Astrocyte (in vitro differentiated cells and primary cell): ENCODE measurements around the gene ZC3H7A. TPM values are rescaled to one million over a fixed set of nuclear protein-coding genes. Genes with fewer than 3 reads are reported as not detected.
"Not testable (repeated sequence)": the region's sequence is repeated elsewhere in the genome, so short reads cannot be mapped to it uniquely, and the experiment has no call there.

Experiments used
- DNase-seq: peaks from one replicate; pipeline ENCODE4 v3.0.0-alpha.2; 2010; ENCODE audit warnings: low read depth
- FAIRE-seq: peaks from 2 replicates; lab custom pipeline; 2011; peaks lifted over from hg19 to GRCh38; lab: Jason Lieb, UNC
- H2AFZ ChIP-seq: 2 replicates; pipeline ENCODE4 v1.6.0; 2012; ENCODE audit warnings: low read depth, low read length, inconsistent platforms
- H3K27ac ChIP-seq: 2 replicates; pipeline ENCODE4 v1.5.1; 2011; ENCODE audit warnings: low read depth, low read length, inconsistent platforms
- H3K27me3 ChIP-seq: 2 replicates; pipeline ENCODE4 v1.6.0; 2011; ENCODE audit warnings: low read length, inconsistent platforms; ENCODE audit not compliant: insufficient read depth
- H3K36me3 ChIP-seq: 2 replicates; pipeline ENCODE4 v1.5.1; 2011; ENCODE audit warnings: low read length, inconsistent platforms; ENCODE audit not compliant: insufficient read depth
- H3K4me1 ChIP-seq: 2 replicates; pipeline ENCODE4 v1.5.1; 2011; ENCODE audit warnings: low read length, inconsistent platforms; ENCODE audit not compliant: insufficient read depth
- H3K4me2 ChIP-seq: 2 replicates; pipeline ENCODE4 v1.6.0; 2012; ENCODE audit warnings: low read length, inconsistent platforms
- H3K4me3 ChIP-seq: 2 replicates; pipeline ENCODE4 v1.5.1; 2011; ENCODE audit warnings: low read depth, mild to moderate bottlenecking, low read length, inconsistent platforms; ENCODE audit not compliant: insufficient read depth
- H3K79me2 ChIP-seq: 2 replicates; pipeline ENCODE4 v1.6.0; 2012; ENCODE audit warnings: mild to moderate bottlenecking, low read length, inconsistent platforms; ENCODE audit not compliant: insufficient read depth
- H3K9ac ChIP-seq: 2 replicates; pipeline ENCODE4 v1.6.0; 2012; ENCODE audit warnings: mild to moderate bottlenecking, low read length, inconsistent platforms
- H3K9me3 ChIP-seq: 2 replicates; pipeline ENCODE4 v1.5.1; 2012; ENCODE audit warnings: low read depth, mild to moderate bottlenecking, low read length, inconsistent platforms; ENCODE audit not compliant: insufficient read depth
- H4K20me1 ChIP-seq: 2 replicates; pipeline ENCODE4 v1.6.0; 2012; ENCODE audit warnings: low read length, inconsistent platforms; ENCODE audit not compliant: insufficient read depth
- H3K27ac Mint-ChIP-seq: one replicate; pipeline ENCODE4 v1.8.0; 2021; ENCODE audit warnings: mild to moderate bottlenecking, mixed read lengths; ENCODE audit not compliant: unreplicated experiment
- H3K27me3 Mint-ChIP-seq: one replicate; pipeline ENCODE4 v1.8.0; 2021; ENCODE audit warnings: low read depth, mixed read lengths; ENCODE audit not compliant: unreplicated experiment
- H3K36me3 Mint-ChIP-seq: one replicate; pipeline ENCODE4 v1.8.0; 2021; ENCODE audit warnings: low read depth, mixed read lengths; ENCODE audit not compliant: unreplicated experiment
- H3K4me1 Mint-ChIP-seq: one replicate; pipeline ENCODE4 v1.8.0; 2021; ENCODE audit warnings: low read depth, mixed read lengths; ENCODE audit not compliant: unreplicated experiment
- H3K4me3 Mint-ChIP-seq: one replicate; pipeline ENCODE4 v1.8.0; 2021; ENCODE audit warnings: mild to moderate bottlenecking, moderate library complexity, mixed read lengths; ENCODE audit not compliant: unreplicated experiment
- H3K9me3 Mint-ChIP-seq: one replicate; pipeline ENCODE4 v1.8.0; 2021; ENCODE audit warnings: mild to moderate bottlenecking, mixed read lengths; ENCODE audit not compliant: unreplicated experiment
- EZH2 ChIP-seq: IDR thresholded peaks from 2 replicates; pipeline ENCODE4 v1.6.1; 2012; ENCODE audit warnings: mild to moderate bottlenecking, low read length, inconsistent platforms; ENCODE audit not compliant: insufficient read depth
- total RNA-seq: library from RNA; stranded (reverse); gene quantifications from 2 replicates; pipeline ENCODE4 v1.2.1, GENCODE V29; 2021
- TF ChIP-seq, protein P1 (sequence below): IDR thresholded peaks from 2 replicates; pipeline ENCODE4 v1.5.1; 2011; ENCODE audit warnings: low read depth, mild to moderate bottlenecking, inconsistent platforms, low read length, moderate library complexity; ENCODE audit not compliant: insufficient read depth

The ZC3H7A gene
- total RNA-seq, 1 donor from 2014 or later = 68.7 TPM

DNA sequence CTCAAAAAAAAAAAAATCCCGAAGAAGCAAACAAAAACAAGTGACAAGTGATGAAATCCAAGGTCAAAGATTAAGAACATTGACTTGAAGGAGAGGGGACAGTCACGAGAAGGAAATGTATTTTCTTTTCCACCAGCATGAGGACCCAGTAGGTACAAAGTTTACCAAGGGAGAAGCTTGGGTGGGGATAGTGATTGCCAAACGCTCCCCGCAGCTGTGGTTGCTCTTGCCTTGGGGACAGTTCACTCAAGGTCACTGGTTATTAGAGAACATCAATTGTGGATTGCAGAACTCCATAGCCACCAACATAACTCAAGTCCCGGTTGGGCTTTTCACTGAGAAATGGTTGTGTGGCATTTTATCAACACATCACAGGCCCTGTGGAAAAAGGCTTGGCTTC lies 27.3 kb upstream of the ZC3H7A start:
- TF ChIP-seq, protein P1, sequence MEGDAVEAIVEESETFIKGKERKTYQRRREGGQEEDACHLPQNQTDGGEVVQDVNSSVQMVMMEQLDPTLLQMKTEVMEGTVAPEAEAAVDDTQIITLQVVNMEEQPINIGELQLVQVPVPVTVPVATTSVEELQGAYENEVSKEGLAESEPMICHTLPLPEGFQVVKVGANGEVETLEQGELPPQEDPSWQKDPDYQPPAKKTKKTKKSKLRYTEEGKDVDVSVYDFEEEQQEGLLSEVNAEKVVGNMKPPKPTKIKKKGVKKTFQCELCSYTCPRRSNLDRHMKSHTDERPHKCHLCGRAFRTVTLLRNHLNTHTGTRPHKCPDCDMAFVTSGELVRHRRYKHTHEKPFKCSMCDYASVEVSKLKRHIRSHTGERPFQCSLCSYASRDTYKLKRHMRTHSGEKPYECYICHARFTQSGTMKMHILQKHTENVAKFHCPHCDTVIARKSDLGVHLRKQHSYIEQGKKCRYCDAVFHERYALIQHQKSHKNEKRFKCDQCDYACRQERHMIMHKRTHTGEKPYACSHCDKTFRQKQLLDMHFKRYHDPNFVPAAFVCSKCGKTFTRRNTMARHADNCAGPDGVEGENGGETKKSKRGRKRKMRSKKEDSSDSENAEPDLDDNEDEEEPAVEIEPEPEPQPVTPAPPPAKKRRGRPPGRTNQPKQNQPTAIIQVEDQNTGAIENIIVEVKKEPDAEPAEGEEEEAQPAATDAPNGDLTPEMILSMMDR = no peak
- TF ChIP-seq EZH2 = no peak
- FAIRE-seq (no peak), DNase-seq (no peak)
- Histone ChIP-seq H3K36me3 (no peaks in the 10 kb centered on the region), H3K9me3 (no peaks in the 10 kb centered on the region), H4K20me1 (no peaks in the 10 kb centered on the region), H3K27me3 (no peaks in the 10 kb centered on the region), H3K27ac (no peak overlapping the region), H2AFZ (no peak overlapping the region), H3K79me2 (no peaks in the 10 kb centered on the region), H3K4me2 (no peak overlapping the region), H3K4me1 (no peaks in the 10 kb centered on the region), H3K9ac (no peak overlapping the region), H3K4me3 (no peak overlapping the region)
- Mint-ChIP-seq H3K36me3 (no peaks in the 10 kb centered on the region), H3K9me3 (no peaks in the 10 kb centered on the region), H3K4me3 (no peak overlapping the region), H3K27me3 (no peaks in the 10 kb centered on the region), H3K4me1 (no peaks in the 10 kb centered on the region), H3K27ac (no peak overlapping the region)

DNA sequence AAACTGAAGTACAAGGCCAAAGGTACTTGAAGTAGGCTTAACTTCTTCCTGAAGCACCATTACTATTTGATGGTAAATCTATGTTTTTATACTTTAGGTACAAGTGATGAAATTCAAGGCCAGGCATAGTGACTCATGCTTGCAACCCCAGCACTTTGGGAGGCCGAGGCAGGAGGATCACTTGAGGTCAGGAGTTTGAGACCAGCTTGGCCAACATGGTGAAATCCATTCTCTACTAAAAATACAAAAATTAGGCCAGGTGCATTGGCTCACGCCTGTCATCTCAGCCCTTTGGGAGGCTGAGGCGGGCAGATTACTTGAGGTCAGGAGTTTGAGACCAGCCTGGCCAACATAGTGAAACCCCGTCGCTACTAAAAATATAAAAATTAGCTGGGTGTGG lies 26.6 kb upstream of the ZC3H7A start:
- not testable (repeated sequence) for H3K4me1 Mint-ChIP-seq, H3K79me2 ChIP-seq, H3K27ac Mint-ChIP-seq, H3K4me2 ChIP-seq, H3K9me3 ChIP-seq, H3K9ac ChIP-seq, H2AFZ ChIP-seq, FAIRE-seq, H3K4me3 Mint-ChIP-seq, H3K9me3 Mint-ChIP-seq, H3K4me1 ChIP-seq, H4K20me1 ChIP-seq, H3K4me3 ChIP-seq, H3K27me3 ChIP-seq, H3K27ac ChIP-seq, H3K27me3 Mint-ChIP-seq, DNase-seq, H3K36me3 ChIP-seq, H3K36me3 Mint-ChIP-seq

DNA sequence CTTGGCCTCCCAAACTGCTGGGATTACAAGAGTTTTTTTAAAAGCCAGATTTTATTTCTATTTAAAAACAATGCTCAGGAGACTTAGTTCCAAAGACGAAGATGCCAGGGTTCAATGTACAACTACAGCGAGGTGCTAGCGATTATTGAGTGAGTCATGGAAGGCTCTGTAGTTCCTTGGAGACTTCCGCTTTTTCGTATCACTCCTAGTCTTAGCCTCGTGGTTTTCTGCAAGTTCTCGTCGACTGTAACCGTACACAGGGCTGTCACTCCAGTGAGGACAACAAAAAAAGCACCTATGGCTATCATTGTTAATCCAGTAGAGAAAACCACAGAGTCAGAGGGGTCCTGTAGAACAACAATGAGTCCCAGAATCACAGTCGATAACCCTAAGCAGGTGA lies 22.7 kb upstream of the ZC3H7A start:
- no peak overlapping the region for H3K4me2 ChIP-seq
- TF ChIP-seq EZH2 = no peak
- TF ChIP-seq, protein P1 = no peak
- FAIRE-seq (no peak), DNase-seq (no peak)
- H3K4me3 ChIP-seq = no peak overlapping the region
- H3K36me3 Mint-ChIP-seq = no peaks in the 10 kb centered on the region
- H3K27me3 ChIP-seq = no peaks in the 10 kb centered on the region
- H3K27ac Mint-ChIP-seq = no peak overlapping the region
- no peak overlapping the region for H2AFZ ChIP-seq
- no peaks in the 10 kb centered on the region for H3K4me1 Mint-ChIP-seq
- H3K27me3 Mint-ChIP-seq = peaks cover 3% of the 10 kb centered on the region
- H3K27ac ChIP-seq = no peak overlapping the region
- no peak overlapping the region for H3K4me3 Mint-ChIP-seq
- H3K36me3 ChIP-seq = no peaks in the 10 kb centered on the region
- no peaks in the 10 kb centered on the region for H3K4me1 ChIP-seq
- no peak overlapping the region for H3K9ac ChIP-seq
- no peaks in the 10 kb centered on the region for H4K20me1 ChIP-seq
- no peaks in the 10 kb centered on the region for H3K79me2 ChIP-seq
- no peaks in the 10 kb centered on the region for H3K9me3 Mint-ChIP-seq
- H3K9me3 ChIP-seq = no peaks in the 10 kb centered on the region

DNA sequence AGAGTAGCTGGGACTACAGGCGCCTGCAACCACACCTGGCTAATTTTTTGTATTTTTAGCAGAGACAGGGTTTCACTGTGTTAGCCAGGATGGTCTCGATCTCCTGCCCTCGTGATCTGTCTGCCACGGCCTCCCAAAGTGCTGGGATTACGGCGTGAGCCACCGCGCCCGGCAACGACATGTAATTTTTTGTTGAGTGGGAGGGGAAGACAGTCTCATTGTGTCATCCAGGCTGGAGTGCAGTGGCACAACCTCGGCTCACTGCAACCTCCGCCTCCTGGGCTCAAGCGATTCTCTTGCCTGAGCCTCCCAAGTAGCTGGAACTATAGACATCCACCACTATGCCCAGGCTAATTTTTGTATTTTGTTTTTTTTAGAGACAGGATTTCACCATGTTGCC lies 21.9 kb upstream of the ZC3H7A start:
- H3K36me3 Mint-ChIP-seq, H3K9me3 Mint-ChIP-seq, H3K9ac ChIP-seq, H3K27me3 ChIP-seq, H3K4me1 Mint-ChIP-seq, H3K4me3 Mint-ChIP-seq, H3K4me1 ChIP-seq, H3K9me3 ChIP-seq, H3K36me3 ChIP-seq, FAIRE-seq, H2AFZ ChIP-seq, H3K27ac Mint-ChIP-seq, H3K27me3 Mint-ChIP-seq, H3K79me2 ChIP-seq, H3K27ac ChIP-seq, H4K20me1 ChIP-seq, H3K4me2 ChIP-seq, DNase-seq, H3K4me3 ChIP-seq: not testable (repeated sequence)
